Activated T-helper 1 cell treated with anti-CD3 and anti-CD28 coated beads, Interleukin-2, amount 50 U/mL, for 16 hours (primary cell): Measurements from ENCODE around the gene AP5Z1.

ENCODE experiments used
- DNase-seq, 2 donors: peaks; one replicate each; pipeline ENCODE4 v3.0.0-alpha.2; 2020; ENCODE audit warnings: low read depth in 1 of 2, low spot score in 1 of 2

AP5Z1 gene

DNA sequence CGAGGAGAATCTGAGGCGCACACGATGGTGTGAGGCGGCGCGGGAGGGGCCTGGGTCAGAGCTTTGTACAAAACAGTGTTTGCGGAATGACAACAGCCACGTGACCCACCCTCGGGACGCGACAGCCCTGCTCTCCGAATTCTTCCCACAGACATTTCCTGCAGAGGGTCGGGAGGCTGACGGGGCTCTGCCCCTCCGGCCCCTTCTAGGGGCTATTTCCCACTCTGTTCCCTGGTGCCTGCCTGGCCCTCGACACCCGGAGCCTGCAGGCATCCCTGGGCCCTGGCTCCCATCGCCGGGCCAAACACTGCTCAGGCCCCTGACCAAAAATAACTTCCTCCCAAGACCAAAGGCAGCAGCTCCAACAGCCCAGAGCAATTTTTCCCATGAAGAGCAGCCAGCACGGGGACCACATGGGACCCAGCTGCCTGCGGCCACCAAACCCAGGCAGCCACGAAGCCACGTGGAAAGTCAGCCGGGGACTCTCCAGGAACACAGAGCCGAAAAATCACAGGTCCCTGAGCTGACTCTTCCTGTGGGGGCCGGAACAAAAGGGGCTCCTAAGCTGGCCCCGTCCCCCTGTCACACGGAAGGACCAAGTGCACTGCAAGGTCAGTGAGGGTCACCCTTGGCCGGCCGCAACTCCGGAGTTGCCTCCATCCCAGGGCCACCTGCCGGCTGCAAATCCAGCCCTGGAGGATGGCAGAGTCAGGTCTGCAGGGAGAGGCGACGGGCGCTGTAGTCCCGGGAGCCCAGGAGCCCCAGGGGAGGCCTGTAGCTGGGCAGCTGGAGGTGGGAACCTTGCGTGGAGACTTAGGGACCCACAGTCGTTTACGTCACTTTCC, 44.4 kb downstream of the AP5Z1 start:
- DNase-seq, result no peak

DNA sequence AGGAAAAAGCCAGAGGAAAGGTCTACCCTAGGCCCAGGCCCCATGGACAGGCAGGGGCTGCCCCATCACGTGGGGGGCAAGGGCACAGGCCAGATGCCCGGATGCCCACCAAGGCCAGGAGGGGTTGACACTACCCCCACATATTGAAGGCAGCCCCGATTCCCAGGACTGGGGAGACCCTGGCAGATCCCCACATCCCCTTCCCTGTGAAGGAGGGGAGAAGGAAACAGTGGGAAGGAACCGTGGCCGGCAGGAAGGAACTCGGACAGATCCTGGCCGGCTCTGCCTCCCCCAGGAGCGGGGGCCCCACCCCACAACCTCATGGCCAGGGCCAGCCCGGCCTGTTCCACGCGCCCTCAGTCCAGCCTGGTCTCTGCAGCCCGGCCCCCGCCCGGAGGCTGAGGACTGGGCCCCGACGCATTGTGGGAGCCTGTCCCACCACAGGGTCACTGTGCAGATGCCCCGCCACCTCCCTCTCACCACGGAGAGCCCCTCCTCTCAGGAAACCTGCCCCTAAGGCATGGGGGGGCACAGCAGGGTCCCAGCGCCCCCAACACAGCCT, 45.1 kb downstream of the AP5Z1 start:
- DNase-seq, result no peak

DNA sequence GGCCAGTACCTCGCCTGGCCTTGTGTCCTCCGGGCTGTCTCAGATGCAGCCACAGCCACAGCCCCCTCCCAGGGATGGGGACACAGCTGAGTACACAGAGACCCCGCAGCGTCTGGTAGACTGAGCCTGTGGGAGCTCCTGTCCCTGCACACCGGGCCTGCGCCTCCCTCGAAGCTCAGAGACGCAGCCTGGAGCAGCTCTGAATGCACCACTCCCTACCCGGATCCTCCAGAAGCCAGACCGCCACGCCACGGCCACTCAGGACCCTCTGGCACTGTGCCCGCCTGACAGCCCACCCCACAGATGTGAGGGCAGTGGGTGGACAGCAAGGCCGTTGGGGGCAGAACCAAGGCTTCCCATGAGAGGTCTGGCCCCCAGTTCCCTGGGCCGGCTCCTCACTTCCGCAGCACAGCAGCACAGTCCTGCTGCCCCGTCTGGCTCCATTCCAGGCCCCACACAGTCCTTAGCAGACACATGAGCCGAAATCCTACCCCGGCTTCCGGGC, 45.6 kb downstream of the AP5Z1 start:
- no peak for DNase-seq

DNA sequence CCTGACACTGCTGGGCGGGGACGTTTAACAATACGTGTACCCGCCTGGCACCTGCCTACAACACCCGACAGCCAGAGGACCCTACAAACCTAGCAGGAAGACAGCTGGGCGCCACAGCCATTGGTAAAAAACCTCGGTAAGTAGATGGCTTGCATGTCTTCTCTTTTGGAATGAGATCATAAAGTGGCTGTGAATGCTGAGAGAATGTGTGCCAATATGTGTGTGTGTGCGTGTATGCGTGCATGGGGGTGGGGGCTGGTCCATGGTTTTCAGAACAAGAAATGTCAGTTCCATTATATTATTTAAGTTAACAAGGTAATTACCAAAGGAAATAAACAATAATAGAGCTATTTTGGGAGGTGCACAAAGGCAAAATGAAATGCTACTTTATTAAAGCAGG, 47.3 kb downstream of the AP5Z1 start:
- no peak for DNase-seq

DNA sequence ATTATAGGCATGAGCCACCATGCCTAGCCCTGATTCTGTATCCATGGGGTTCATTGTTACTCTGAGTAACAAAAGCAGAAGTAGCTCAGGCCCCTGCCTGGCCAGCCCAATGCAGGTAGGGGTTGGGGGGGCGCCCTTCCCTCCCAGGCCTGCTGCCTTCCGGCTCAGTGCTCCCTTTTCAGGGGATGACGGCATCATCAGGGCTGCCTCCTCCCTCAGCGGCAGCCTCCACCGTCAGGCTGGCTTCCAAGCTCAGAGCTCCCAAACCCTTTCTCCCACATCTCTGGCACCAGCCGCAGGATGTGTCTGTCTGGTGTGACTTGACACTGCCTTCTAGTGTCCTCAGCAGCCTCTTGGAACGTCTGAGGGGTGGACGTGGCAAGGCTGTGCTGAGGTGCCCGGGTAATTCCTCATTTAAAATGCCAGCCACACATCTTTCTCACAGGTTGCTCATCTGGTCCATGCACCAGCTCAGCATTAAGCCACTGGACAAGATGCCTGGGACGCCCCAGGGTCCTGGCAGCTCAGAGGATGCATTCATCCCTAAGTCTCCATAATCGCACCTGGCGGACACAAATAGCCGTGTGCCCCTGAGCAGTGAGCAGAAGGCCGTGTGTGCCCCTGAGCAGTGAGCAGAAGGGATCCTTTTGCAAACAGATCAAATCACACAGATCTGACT, 48.2 kb downstream of the AP5Z1 start:
- DNase-seq, result no peak

DNA sequence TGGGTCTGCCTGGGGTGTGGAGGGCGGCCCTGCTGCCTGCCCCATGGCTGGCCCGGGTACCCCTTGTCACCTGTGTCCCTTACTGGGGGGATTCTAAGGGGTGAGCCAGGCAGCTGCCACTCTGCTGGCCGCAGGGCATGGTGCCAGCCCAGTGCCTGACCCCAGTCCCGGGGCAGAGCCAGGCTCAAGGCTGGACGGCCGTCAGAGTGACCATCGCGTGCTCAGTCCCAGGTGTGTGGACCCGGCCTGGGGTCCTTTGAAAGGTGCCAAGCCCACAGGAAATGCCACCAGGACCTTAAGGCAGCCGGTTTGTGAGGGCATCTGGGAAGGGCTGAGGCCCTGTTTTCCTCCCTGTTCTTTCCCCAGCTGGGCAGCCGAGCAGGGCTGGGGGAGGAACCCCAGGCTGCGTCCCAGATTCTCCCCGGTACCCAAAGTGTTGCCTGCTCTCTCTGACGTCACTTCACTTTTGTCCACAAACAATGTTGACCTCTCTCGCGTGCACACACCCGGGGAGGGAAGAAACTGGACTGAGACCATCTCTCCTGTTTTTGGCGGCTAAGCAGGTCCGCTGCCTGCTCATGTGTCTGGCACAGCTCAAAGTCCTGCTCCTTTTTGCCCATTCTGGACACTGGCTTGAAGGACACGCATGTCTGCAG, 48.8 kb downstream of the AP5Z1 start:
- DNase-seq, result no peak

DNA sequence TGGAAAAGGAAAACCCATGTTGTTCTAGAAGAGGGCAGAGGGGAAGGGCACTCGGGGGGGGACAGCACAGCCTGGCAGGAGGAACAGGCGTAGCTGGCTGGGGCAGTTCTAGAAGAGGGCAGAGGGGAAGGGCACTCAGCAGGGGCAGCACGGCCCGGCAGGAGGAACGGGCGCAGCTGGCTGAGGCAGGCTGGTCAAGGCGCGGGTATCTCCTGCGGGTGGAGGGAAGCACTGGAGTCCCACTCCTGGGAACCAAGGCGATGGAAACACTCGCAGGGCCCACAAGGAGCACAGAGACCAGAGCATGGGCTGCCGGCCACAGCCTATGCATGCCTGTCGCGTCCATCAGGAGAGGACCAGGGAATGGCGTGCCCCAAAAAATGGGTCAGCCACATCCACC, 49.7 kb downstream of the AP5Z1 start:
- no peak for DNase-seq

DNA sequence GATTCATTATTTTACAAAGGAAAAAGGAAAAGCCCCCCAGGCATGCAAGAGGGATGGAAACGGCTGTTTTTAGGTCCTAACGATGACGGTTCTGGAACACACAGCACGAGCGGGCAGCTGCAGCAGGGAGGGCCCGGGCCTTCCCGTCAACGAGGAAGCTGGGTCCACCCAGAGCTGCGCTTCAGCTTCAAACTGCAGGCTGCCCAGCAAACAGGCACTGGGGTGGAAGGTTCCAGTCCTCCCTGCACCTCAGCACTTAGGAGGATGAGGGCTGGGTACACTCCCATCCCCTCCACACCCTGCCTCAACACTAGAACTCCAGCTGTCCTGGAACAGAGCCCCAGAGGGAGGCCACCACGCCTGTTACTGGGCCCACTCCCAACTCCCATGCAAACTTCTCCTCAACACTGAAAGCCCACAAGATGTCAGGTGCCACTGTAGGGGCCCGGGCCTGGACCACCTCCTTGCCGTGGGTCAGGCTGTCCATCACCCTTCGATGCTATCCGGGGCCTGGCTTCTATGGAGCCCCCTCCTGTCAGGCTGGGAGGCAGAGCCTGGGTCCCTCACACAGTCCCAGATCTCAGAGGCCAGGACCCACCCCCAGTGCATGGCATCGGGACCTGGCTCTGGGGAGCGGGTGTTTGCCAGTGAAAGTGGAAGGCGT, 53.4 kb downstream of the AP5Z1 start:
- no peak for DNase-seq

DNA sequence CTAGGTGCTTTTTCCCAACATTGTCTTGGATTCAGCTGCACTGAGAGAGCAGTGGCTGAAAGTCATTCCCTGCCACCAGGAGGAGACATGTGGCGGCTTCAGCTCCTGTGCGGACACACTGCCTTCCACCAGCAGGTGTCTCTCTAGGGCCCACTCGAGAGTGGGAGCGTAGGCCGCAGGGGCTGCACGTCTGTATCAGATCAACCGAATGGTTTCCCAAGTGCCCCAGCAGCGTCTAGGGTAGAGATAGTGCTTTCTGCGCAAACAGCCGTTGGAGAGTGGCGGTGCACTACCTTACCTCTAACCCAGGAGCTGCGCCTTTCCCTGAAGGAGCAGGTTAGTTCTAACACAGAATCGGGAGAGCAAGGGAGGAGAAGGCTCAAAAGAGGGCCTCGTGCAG, 54.8 kb downstream of the AP5Z1 start:
- DNase-seq, result no peak

DNA sequence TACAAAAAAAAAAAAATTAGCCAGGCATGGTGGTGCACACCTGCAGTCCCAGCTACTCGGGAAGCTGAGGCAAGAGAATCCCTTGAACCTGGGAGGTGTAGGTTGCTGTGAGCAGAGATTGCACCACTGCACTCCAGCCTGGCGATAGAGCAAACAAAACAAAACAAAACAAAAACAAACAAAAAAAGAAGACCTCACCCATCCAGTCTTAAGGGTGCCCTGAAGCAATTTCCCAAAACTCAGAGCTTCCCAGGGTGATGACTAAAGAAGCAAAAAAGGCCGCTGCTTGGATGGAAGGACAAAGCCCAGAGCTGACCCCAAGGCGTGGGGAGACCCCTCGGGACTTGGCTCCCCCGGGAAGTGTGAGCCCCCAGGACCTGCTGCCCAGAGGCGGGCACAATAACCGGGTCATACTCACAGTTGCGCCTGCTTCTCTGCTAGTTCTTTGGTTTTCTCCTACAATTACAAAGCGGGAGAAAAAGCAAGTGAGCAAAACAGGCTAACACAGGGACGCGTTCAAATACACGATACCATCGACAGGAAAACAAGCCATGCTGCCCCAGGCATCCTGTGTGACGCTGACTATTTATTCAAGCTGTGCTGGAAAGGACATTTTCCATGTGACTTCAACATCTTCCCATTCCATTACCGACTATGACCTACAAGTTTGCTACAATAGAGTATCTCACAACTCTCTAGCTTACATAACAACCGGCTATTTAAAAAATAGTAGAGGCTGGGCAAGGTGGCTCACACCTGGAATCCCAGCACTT, 56.5 kb downstream of the AP5Z1 start:
- DNase-seq, result no peak

DNA sequence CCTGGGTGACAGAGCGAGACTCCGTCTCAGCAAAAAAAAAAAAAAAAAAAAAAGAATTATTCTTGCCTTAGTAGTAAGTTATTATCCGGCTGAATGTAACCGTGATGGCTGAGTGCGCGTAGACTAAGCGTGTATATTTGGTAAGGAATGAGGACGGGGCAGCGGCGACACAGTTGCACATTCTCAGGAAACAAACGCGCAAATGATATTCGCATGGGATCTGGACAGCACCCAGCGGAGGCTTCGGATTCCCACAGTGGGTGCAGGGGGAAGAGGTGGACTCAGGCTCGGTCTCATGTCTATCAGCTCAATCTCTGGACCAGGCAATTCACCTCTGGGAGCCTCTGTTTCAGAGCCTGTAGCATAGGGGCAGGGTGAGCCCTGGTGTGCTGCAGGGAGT, 57.3 kb downstream of the AP5Z1 start:
- no peak for DNase-seq

DNA sequence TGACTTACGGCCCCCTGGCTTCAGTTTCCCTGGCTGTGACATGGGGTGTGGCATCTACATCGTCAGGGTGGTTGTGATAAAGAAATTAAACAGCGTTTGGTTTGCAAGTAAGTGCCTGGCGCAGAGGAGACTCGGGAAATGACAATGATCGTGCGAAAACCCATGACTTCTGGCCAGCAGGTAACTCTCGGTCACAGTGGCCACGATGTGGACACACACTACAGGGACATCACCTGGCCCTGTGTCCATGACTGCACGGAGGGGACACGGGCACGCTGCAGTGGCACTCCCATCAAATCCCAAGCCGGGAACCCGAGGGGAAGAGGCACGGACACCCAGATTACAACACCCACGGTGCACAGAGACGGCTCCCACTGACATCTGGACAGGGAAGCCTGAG, 57.8 kb downstream of the AP5Z1 start:
- DNase-seq, result no peak

DNA sequence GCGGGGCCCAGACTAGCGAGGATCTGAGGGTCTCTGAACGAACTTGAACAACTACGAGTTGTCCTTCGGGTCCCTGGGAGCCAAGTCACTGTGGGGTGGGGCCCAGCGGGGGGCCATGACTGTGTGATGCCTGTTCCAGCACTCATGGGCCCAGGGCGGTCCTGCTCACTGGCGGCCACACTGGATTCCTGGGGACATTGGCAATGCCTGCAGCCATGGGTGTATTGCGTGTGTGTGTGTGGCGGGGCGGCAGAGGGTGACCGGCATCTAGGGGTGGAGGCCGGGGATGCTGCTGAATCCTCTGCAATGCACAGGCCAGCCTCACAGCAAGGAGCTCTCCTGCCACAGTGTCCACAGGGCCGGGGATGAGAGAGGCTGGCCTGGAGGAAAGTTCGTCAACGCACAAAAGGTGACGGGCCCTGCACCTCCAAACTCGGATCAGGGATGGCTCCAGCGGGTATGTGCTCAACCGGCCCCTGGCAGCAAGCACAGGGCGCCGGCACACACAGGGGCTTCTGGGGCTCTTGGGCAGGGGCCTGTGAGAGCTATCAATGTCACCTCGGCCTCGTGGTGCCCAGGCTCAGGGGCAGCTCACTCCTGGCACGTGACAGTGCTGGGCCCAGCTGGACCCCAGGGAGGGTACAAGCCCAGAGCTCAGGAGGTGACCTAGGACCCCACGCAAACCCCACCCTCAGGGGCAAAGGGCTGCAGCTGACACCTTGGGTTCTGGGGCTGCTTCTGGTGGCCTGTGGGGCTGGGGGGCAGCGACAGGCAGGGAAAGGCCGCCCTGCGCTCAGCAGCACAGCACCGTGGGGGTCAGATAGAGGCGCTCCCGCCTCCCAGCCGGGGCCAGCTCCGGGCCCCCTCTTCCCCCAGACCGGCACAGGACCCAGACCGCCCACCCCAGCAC, 58.5 kb downstream of the AP5Z1 start:
- no peak for DNase-seq

DNA sequence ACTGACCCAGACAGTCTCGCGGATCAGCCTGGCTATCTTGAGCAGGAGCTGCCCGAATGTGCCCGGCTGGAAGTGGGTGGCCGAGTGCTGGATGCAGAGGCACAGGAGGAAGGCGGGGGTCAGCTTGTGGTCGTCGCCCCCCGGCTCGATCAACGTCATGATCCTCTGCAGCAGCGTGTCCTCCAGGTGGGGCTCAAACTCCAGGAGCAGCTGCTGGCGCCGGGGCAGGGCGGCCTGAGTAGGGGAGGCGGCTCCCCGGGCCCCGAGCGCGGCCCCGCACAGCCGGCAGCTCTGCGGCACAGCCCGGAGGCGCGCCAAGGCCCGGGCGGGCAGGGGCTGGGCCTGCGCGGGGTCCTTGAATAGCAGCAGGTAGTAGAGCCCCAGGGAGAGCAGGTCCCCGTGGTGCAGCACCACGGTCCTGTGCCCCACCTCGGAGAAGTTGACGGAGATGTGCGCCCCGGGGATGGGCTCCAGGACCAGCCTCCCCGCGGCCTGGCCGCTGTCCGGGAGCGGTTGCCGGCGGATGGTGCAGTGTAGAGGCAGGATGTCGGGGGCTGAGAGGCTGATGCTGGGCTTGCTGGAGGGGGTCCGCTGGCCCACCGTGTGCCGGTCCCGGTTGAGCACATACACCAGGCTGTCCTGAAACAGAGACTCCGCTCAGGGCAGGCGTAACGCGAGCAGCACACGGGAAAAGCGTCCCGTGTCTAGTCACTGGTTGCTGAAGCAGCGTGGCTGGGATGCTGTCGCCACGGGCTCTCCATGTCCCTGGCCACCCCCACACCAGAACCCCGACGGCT, 59.4 kb downstream of the AP5Z1 start:
- DNase-seq, result no peak

DNA sequence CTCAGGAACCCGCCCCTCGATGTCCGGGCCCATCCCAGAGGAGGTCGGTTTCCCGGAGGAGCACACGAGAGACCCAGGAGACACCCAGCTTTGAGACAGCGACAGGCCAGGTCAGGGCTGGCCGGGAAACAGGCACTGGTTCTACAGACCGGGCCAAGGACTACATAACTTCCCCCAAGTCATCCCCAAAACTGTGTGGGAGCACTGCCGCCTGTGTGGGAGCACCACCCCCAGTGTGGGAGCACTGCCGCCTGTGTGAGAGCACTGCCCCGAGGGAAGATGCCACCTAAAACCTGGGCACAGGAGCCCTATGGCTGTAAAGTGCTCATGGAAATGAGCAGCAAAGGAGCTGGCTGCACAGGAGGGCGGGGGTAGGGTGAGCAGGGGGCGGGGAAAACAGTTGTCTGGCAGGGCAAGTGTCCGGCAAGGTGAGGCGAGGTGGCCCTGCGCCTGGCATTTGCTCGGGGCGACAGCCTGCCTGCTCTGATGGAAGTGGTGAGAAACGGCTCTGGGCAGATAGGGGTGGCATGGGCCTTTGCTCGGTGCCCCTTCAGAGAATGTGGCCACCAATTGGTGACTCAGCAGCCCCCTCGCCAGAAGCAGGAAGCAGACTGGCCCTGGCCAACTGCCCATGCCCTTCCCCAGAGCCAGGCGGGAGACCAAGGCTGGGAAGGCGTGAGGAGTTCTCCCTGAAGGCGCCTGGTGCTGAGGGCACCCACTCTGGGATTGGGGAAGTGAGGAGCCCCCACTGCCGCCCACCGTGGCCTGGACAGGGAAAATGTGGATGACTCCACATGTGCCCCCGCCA, 60.2 kb downstream of the AP5Z1 start:
- no peak for DNase-seq

DNA sequence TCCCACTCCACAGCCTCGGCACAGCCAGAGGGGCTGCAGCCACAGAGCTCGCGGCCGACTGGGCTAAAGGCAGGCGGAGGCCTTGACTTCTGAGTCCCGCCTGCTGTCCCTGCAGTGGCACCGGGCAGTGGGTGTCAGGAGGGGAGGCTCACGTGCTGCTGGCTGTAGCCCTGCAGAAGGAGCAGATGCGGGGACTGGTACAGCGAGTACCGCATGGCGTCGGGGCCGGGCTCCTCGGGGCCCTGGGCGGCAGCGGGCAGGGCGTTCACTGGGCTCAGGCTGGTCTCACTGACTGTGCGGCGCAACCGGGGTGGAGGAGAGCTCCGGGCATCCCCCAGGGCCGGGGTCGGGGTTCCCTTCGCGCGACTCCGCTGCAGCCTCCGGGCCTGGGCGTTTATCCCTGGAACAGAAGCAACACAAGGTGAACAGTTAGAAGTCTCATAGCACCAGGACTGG, 60.8 kb downstream of the AP5Z1 start:
- DNase-seq, result no peak

DNA sequence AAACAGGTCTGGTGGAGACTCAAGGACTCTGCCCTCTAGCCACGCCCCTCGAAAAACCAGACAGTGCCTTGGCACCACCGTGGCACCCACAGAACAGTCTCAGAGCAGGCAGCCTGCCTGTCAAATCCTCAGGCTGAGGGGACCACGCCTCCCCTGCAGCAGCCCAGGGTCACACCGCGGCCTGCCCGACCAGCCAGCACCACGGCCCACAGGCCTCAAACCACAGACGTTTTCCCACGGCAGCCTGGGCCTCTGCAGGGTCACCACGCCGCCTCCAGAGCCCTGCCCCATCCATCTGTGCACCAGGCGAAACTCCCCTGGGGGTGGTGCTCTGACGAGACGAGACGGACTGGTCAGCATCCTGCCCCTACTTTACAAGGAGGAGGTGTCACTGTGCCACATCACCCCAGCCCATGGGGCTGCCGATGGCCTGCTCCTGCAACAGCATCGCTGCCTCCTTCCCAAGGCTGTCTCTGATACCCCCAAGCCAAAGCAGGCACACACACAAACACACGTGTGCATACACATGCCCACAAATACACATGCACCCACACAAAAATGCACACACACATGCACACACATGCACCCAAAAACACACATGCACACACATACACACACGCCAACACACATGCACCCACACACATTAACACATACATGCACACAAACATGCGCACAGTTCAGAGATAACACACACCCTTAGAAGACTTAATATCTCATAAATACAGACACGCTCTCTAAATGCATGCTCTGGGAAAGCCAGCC, 61.8 kb downstream of the AP5Z1 start:
- no peak for DNase-seq
